HG03095 (cell line): ENCODE measurements around the gene CYS1.

ENCODE experiments used
- ATAC-seq: cut with Tn5 transposase; IDR thresholded peaks from one replicate; pipeline ENCODE4 v1.9.1; 2021; ENCODE audit warnings: moderate library complexity; ENCODE audit not compliant: unreplicated experiment

CYS1 gene

GRCh38 chr2:10052216-10052615, 28.0 kb downstream of the CYS1 start:
- no peak for ATAC-seq

DNA sequence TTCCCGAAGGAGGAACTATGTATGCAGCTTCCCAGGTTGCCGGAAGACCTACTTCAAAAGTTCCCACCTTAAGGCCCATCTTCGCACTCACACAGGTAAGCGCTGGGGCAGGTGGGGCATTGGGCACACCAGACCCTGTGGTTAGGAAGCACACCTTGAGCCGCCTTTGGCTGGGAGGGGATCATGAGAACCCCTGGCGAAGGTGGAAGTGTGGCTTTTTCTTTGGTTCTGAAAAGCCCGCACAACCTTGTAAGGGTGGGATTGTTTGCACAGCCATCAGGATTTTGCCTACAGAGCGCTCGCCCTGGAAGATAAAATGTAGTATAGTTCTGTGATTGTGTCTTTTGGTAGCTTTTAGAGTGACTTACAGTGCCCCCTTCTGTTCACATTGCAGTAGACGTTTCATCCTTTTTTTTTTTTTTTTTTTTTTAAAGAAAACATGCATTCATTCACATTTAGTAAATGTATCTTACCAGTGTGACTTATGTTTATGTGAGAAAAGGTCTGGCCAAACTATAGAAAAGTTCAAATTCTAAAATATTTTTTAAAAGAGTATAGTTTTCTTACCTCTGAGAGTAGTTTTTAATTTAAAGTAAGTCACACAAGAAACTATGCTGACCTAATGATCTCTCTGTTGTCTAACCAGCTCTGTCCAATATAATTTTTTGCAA, 31.6 kb downstream of the CYS1 start:
- ATAC-seq, result no peak

DNA sequence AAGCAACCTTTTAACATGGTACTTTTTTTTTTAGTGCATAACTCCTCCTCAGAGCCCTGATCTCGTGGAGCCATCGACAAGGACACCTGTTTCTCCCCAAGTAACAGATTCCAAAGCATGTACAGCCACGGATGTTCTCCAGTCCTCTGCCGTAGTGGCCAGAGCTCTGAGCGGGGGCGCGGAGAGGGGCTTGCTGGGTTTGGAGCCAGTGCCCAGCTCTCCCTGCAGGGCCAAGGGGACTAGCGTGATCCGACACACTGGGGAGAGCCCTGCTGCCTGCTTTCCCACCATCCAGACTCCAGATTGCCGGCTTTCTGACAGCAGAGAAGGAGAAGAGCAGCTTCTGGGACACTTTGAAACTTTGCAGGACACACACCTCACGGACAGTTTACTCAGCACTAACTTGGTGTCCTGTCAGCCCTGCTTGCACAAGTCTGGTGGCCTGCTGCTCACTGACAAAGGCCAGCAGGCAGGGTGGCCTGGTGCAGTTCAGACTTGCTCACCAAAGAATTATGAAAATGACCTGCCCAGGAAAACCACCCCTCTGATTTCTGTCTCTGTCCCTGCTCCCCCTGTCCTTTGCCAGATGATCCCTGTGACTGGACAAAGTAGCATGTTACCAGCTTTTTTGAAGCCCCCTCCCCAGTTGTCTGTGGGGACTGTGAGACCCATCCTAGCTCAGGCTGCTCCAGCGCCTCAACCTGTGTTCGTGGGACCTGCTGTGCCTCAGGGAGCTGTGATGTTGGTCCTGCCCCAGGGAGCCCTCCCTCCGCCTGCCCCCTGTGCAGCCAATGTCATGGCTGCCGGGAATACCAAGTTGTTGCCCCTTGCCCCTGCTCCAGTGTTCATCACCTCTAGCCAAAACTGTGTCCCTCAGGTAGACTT, 32.4 kb downstream of the CYS1 start:
- ATAC-seq, result no peak

GRCh38 chr2:10046931-10047330, 33.3 kb downstream of the CYS1 start:
- ATAC-seq, result no peak

- ATAC-seq, result no peak
Observed at GRCh38 chr2:10045561-10046355, 34.5 kb downstream of the CYS1 start.

DNA sequence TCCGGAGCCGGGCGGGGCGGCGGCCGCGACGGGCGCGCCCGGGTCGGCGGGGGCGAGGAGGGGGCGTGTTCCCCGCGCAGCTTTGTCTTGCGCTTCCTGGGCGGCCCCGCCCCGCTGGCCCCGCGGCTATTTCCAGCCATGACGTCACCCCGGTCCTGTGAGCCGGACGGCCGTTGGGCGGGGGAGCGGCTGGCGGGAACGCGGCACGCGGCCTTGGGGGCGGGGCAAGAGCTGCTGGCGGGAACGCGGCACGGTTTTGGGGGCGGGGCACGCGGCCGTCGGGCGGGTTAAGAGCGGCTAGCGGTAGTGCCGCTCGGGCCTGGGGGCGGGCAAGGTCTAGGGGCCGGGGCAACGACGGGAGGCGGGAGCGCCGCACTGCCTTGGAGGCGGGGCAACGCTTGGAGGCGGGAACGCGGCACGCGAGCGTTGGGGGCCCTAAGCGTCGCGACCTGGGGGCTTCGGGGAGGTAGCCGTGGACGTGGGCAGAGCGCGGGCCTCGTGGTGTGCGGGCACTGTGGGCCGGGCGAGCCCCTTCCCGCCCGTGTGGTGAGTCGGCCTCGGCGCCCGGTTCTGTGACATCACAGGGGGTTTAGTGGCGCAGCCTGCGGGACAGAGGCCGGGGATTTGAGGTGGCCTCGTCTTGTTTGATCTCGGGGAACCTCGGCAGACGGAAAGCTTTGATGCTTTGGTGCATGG, 36.2 kb downstream of the CYS1 start:
- ATAC-seq, result peak; percentile 27

DNA sequence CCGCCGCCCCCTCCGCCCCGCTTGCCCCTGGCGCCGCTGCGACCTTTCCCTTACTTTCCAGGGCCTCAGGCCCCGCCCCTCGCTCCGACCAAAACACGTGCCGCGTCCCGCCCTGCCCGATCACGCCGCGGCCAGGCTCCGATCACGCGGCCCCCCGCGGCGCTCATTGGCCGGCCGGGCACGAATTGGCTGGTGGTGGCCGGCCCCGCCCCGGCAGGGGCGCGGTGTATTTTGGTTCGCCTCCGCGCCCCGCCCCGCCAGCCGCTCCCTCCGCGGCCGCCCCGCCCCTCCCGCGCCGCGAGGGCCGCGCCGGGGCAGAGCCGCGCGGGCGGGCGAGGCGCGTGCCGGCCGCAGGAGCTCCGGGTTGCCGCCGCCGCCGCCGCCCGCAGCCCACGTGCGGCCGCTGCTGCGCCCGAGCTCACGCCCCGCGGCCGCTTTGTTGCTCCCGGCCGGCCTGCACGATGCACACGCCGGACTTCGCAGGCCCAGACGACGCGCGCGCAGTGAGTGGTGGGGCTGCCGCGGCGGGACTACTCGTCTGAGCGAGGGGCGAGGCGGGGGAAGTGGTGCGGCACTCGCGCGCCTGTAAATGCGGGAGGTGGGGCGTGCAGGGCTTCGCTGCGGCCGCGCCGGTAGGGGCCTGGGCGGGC, 36.8 kb downstream of the CYS1 start, which contains the start of gene KLF11:
KLF11 (plus strand) TSS at position 295 of the 650 bp plus-strand sequence; CDS start at position 462, 167 bp downstream.
- ATAC-seq, result peak; percentile 70

DNA sequence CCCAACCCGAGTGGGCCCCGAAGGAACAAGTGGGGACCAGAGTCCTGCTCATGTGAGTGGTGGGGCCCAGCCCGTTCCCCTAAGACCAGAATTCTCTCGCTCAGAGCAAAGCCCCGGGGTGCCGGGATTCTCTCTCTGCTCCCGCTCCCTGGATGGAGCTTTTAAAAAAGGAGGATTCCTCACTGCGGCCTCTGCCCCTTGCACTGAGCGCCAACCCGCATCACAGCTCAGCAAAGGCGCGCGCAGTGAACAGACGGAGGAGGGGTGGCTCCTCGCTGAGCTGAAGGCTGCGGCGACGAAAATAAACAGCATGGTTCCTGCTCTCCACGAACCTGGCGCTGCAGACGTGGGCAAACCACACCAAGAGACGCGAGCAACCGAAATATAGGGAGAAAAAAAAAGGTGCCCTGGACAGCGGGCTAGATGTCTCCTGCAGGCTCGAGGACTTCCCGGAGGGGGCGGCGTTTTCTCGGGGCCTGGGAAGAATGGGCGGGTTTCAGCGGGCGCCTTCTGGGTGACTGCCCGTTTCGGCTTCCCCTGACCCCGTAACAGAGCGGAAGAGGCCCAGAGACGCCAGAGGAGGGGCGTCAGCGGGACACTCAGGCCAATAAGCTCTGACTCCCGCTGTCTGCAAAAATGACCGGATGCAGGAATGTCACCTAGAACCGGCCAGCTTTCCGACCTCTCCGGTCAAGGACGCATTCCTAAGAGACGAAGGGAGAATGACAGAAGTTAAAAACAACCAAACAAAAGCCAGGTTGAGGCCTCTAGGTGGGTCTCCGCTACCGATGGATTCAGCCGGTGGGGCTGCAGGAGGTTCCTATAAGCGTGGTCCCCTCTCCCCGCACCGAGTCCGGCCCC, 37.7 kb downstream of the CYS1 start:
- no peak for ATAC-seq

DNA sequence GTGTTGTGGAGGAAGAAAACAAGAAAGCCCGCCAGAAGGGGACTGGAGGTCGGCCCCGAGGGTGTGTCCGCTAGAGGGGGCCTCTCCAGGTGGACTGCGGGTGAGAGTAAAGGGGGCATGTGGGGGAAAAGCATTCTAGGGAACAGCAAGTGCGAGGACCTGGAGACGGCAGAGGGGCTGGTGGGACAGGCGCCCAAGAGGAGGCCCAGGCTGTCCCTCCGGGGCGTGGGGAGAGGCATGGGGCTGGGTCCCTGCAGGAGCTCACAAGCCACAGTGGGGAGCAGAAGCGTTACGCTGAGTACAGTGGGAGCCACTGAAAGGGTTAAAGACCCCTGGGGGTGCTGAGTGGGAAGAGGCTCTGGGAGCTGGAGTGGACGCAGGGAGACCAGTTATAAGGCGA, 38.5 kb downstream of the CYS1 start:
- no peak for ATAC-seq

DNA sequence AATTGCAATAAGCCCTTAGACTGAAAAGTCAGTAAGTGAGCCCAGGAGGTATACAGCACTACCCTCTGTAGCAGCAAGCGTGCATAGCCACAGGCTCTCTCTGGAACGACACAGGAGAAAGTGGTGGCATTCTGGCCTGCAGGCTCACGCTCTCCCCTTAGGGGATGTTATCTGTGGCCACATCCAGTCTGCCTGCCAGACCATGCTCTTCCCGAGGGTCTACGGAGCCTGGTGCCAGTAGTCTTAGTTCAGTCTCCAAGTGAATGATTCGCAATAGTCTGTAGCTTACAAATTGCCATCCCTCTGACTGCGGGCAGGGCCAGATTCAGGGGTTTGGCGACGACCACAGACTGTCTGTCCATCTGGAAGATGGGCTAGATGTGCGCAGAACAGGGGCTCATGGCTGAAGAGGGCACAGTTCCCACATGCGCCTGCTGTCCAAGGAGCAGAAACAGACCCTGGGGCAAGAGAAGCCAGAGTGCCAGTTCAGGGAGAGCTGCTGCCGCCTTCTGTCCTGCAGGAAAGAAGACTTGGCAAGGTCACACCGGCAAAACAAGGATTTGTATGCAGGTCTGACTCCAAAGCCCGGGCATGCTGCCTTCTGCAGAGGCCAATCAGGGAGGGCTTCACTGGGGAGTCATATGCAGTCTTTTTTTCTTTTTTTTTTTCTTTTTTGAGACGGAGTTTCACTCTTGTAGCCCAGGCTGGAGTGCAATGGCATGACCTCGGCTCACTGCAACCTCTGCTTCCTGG, 40.4 kb downstream of the CYS1 start:
- no peak for ATAC-seq

DNA sequence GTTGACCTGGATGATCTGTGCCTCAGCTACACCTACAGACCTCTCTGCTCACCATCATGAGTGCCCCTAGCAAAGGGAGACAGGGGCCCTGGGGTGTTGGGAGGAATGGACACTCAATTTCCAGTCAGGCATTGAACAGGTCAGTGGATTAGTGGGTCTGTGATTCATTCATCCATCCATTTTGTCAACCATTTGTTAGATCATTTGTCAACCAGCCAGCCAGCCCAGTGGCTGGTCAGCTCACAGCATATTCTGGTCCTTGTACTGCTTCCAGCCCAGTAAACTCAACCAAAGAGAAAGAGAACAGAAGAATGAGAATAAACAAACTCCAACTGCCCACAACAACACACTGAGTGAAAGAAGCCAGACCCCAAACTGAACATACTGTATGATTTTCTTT, 41.5 kb downstream of the CYS1 start:
- ATAC-seq, result no peak

DNA sequence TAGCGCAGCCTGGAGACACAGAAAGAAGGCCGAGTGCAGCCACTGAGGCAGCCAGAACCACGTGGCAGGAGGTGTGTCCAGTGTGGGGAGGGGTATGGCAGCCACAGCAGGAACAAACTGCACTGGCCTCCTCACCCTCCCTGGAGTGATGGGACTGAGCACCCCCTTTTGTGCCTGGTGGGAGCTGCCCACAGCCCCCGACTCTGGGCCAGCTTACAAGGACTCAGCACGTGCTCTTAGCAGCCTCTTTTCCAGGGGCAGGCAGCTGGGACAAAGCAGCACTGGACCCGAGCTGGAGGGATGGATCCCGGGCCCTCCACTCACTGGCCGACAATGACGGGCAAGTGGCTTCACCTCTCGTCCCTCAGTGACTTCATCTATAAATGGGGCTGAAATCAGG, 42.1 kb downstream of the CYS1 start:
- no peak for ATAC-seq

DNA sequence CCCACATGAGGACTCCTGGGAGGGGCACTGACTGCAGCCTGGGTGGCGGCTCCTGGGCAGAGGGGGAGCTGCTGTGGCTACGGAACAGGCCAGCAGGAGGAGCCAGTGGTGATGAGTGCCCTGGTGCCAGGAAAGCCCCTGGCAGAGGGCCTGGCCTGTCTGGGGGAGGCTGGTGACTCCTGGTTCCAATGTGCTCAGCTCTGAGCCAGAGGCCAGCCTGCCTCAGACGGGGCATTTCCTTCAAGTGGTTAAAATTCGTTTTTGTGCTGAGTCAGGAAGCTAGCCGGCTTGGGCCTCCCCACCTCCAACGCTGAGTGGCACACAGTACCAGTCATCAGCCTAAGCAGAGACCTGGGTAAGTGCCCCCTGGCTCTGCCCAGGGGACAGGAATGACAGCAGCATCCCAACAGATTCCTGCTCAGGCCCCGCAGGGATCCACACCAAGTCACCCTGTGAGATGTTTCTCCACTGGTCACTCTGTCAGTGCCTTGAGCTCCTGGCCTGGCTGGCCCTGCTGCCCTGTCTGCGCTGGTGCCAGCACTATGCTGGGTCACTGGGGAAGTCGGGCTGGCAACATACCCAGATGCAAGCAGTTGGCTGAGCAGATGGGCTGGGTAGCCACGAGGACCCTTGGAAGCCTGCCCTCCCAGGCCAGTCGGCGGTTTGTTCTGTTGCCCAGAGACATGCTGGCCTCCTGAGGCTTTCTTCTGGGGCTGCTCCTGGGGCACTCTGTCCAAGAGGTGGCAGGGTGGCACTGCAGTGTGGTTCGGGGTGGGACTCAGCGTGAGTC, 43.9 kb downstream of the CYS1 start:
- no peak for ATAC-seq

- ATAC-seq, result no peak
Observed at GRCh38 chr2:10035633-10036032, 44.6 kb downstream of the CYS1 start.

GRCh38 chr2:10035053-10035422, 45.2 kb downstream of the CYS1 start:
- ATAC-seq, result no peak

GRCh38 chr2:10034333-10035052, 45.7 kb downstream of the CYS1 start:
- ATAC-seq, result no peak

- ATAC-seq, result no peak
Observed at GRCh38 chr2:10033251-10034006, 46.8 kb downstream of the CYS1 start.
